H1 (cell line): ENCODE data around the gene BCL2. TPM values are rescaled to one million over a fixed set of nuclear protein-coding genes. Genes with fewer than 3 reads are reported as not detected.

Experiments
- CTCF ChIA-PET: fragments of 300-600 bp; sonication (Branson Sonifier 250); formaldehyde crosslinking; loops from one replicate; lab custom pipeline; 2021; ENCODE audit not compliant: partially characterized antibody; lab: Charles Lee
- POLR2A ChIA-PET: fragments of 300-600 bp; sonication (Branson Sonifier 250); formaldehyde crosslinking; loops from one replicate; lab custom pipeline; 2021; ENCODE audit warnings: inconsistent platforms; ENCODE audit not compliant: partially characterized antibody; lab: Charles Lee
- DNase-seq, 2 experiments: peaks; one replicate each; pipeline versions ENCODE4 v3.0.0 to v3.0.0-alpha.2; 2010 to 2022; ENCODE audit warnings: low spot score in 2 of 2, low read depth in 1 of 2, mixed read lengths in 1 of 2
- FAIRE-seq: peaks from 2 replicates; lab custom pipeline; 2011; peaks lifted over from hg19 to GRCh38; lab: Jason Lieb, UNC
- H2AFZ ChIP-seq: 2 replicates; pipeline ENCODE4 v1.8.1; 2012; ENCODE audit warnings: low read length, inconsistent platforms
- H2AK5ac ChIP-seq: 2 replicates; pipeline ENCODE4 v1.6.1; 2013; ENCODE audit warnings: low read depth, low read length
- H2BK120ac ChIP-seq: replicated peaks from 2 replicates; pipeline ENCODE3; 2013; ENCODE audit warnings: low read depth, low read length, inconsistent platforms
- H2BK12ac ChIP-seq: 2 replicates; pipeline ENCODE4 v1.6.1; 2013; ENCODE audit warnings: low read depth, low read length
- H2BK15ac ChIP-seq: 2 replicates; pipeline ENCODE4 v1.6.1; 2013; ENCODE audit warnings: low read length
- H2BK20ac ChIP-seq: 2 replicates; pipeline ENCODE4 v1.6.1; 2013; ENCODE audit warnings: low read length
- H2BK5ac ChIP-seq: 2 replicates; pipeline ENCODE4 v1.6.1; 2013; ENCODE audit warnings: low read depth, low read length
- H3K14ac ChIP-seq: 2 replicates; pipeline ENCODE4 v1.6.1; 2013; ENCODE audit warnings: inconsistent platforms; ENCODE audit not compliant: insufficient read length
- H3K18ac ChIP-seq: 2 replicates; pipeline ENCODE4 v1.6.1; 2013; ENCODE audit warnings: low read length; ENCODE audit errors: extremely low read depth
- H3K23ac ChIP-seq: 2 replicates; pipeline ENCODE4 v1.6.1; 2013; ENCODE audit warnings: inconsistent platforms; ENCODE audit not compliant: insufficient read length
- H3K23me2 ChIP-seq: 2 replicates; pipeline ENCODE4 v1.6.1; 2013; ENCODE audit warnings: low read depth, low read length
- H3K27ac ChIP-seq: 2 replicates; pipeline ENCODE4 v1.6.1; 2011; ENCODE audit warnings: low read depth, low read length, inconsistent platforms
- H3K27me3 ChIP-seq, 4 experiments: replicated peaks in 1 of 4; 1 replicate in 1 of 4; 2 replicates in 3 of 4; pipeline versions ENCODE4 v1.6.1 to v1.8.1; 2011 to 2013; ENCODE audit warnings: low read length in 3 of 4, mild to moderate bottlenecking in 3 of 4, inconsistent platforms in 2 of 4, mixed read lengths in 2 of 4, moderate library complexity in 1 of 4; ENCODE audit not compliant: control insufficient read depth in 3 of 4, insufficient read depth in 3 of 4; ENCODE audit errors: extremely low read depth in 1 of 4
- H3K36me3 ChIP-seq, 4 experiments: 2 replicates each; pipeline versions ENCODE4 v1.6.1 to v1.8.1; 2011 to 2013; ENCODE audit warnings: mild to moderate bottlenecking in 4 of 4, low read length in 3 of 4, moderate library complexity in 2 of 4, control low read depth in 1 of 4, inconsistent platforms in 1 of 4; ENCODE audit not compliant: insufficient read depth in 4 of 4, control insufficient read depth in 2 of 4
- H3K4ac ChIP-seq: replicated peaks from 2 replicates; pipeline ENCODE3; 2013; ENCODE audit warnings: low read length, low read depth, mixed read lengths, inconsistent platforms; ENCODE audit not compliant: insufficient read length
- H3K4me1 ChIP-seq, 4 experiments: replicated peaks in 1 of 4; 1 replicate in 1 of 4; 2 replicates in 3 of 4; pipeline versions ENCODE4 v1.6.1 to v1.8.1; 2011 to 2013; ENCODE audit warnings: low read length in 3 of 4, inconsistent platforms in 2 of 4, mixed read lengths in 1 of 4; ENCODE audit not compliant: insufficient read depth in 4 of 4, control insufficient read depth in 3 of 4
- H3K4me2 ChIP-seq, 2 experiments: 2 replicates each; pipeline versions ENCODE4 v1.6.1 to v1.8.1; 2011 to 2013; ENCODE audit warnings: low read depth in 2 of 2, low read length in 2 of 2, control low read depth in 1 of 2, inconsistent platforms in 1 of 2, mild to moderate bottlenecking in 1 of 2; ENCODE audit not compliant: insufficient read depth in 1 of 2
- H3K4me3 ChIP-seq, 4 experiments: fragments of 200-600, 300-600 bp in 1 of 4; sonication (generic), shearing (Covaris generic), sonication (Bioruptor Twin) in 1 of 4; 2 replicates each; pipeline versions ENCODE4 v1.5.1 to v1.8.1; 2011 to 2016; ENCODE audit warnings: low read length in 4 of 4, low read depth in 3 of 4, control low read depth in 2 of 4, inconsistent platforms in 2 of 4, mild to moderate bottlenecking in 2 of 4, mixed read lengths in 1 of 4, moderate library complexity in 1 of 4; ENCODE audit not compliant: insufficient read depth in 2 of 4; ENCODE audit errors: extremely low read depth in 1 of 4
- H3K56ac ChIP-seq: replicated peaks from 2 replicates; pipeline ENCODE3; 2013; ENCODE audit warnings: low read depth, mild to moderate bottlenecking, mixed read lengths, low read length, inconsistent platforms; ENCODE audit not compliant: insufficient read length
- H3K79me1 ChIP-seq: 2 replicates; pipeline ENCODE4 v1.6.1; 2013; ENCODE audit warnings: low read depth, low read length, control low read depth
- H3K79me2 ChIP-seq, 2 experiments: 2 replicates each; pipeline versions ENCODE4 v1.6.1 to v1.8.1; 2012 to 2013; ENCODE audit warnings: low read length in 2 of 2, mild to moderate bottlenecking in 2 of 2, inconsistent platforms in 1 of 2; ENCODE audit not compliant: insufficient read depth in 2 of 2, control insufficient read depth in 1 of 2
- H3K9ac ChIP-seq, 4 experiments: replicated peaks in 1 of 4; 1 replicate in 1 of 4; 2 replicates in 3 of 4; pipeline versions ENCODE4 v1.6.1 to v1.8.1; 2011 to 2013; ENCODE audit warnings: low read depth in 3 of 4, low read length in 3 of 4, control low read depth in 2 of 4, mild to moderate bottlenecking in 2 of 4, moderate library complexity in 2 of 4, inconsistent platforms in 1 of 4; ENCODE audit errors: extremely low read depth in 1 of 4
- H3K9me3 ChIP-seq, 2 experiments: 2 replicates each; pipeline versions ENCODE4 v1.6.1 to v1.8.1; 2012 to 2013; ENCODE audit warnings: mild to moderate bottlenecking in 2 of 2, moderate library complexity in 2 of 2, control low read depth in 1 of 2, inconsistent platforms in 1 of 2, low read depth in 1 of 2, low read length in 1 of 2, mixed read lengths in 1 of 2; ENCODE audit not compliant: insufficient read depth in 2 of 2
- H4K20me1 ChIP-seq, 2 experiments: replicated peaks in 1 of 2; 2 replicates each; pipeline versions ENCODE3 to v1.8.1; 2011 to 2013; ENCODE audit warnings: inconsistent platforms in 2 of 2, low read length in 2 of 2, mild to moderate bottlenecking in 1 of 2; ENCODE audit not compliant: insufficient read depth in 2 of 2, control insufficient read depth in 1 of 2
- H4K5ac ChIP-seq: 2 replicates; pipeline ENCODE4 v1.6.1; 2013; ENCODE audit warnings: low read length, low read depth, mixed read lengths, inconsistent platforms; ENCODE audit not compliant: insufficient read length
- H4K8ac ChIP-seq: 2 replicates; pipeline ENCODE4 v1.8.0; 2013; ENCODE audit warnings: mild to moderate bottlenecking, moderate library complexity, low read length, inconsistent platforms; ENCODE audit not compliant: insufficient read depth; ENCODE audit errors: extremely low read depth
- H4K91ac ChIP-seq: replicated peaks from 2 replicates; pipeline ENCODE3; 2013; ENCODE audit warnings: low read length, mixed read lengths, inconsistent platforms; ENCODE audit not compliant: insufficient read length
- BACH1 ChIP-seq: IDR thresholded peaks from 2 replicates; pipeline ENCODE4 v1.6.1; 2012; ENCODE audit warnings: low read length, improper control_type of control experiment
- HDAC6 ChIP-seq: IDR thresholded peaks from one replicate; pipeline ENCODE4 v1.7.1; 2012; ENCODE audit warnings: low read depth, mild to moderate bottlenecking, inconsistent platforms, low read length, moderate library complexity
- RBBP5 ChIP-seq: IDR thresholded peaks from 2 replicates; pipeline ENCODE4 v1.7.1; 2012; ENCODE audit warnings: low read depth, mild to moderate bottlenecking, inconsistent platforms, low read length, moderate library complexity, borderline replicate concordance
- SP1 ChIP-seq: IDR thresholded peaks from 2 replicates; pipeline ENCODE4 v1.6.1; 2011; ENCODE audit warnings: low read depth, low read length
- WGBS, 2 experiments: shearing (Covaris generic) in 1 of 2; methylation state at CpG; one replicate each; pipeline versions ENCODE4 v1.1.6 to v1.1.7; 2013 to 2015; ENCODE audit warnings: low lambda C conversion rate in 2 of 2, mixed read lengths in 2 of 2, inconsistent platforms in 1 of 2, low coverage in 1 of 2, missing lambda C conversion rate in 1 of 2; ENCODE audit not compliant: insufficient replicate concordance in 2 of 2, insufficient coverage in 1 of 2, insufficient read length in 1 of 2; ENCODE audit errors: extremely low coverage in 1 of 2, missing lambda C conversion rate in 1 of 2; 5-methylcytosine and 5-hydroxymethylcytosine counted together
- polyA plus RNA-seq, 7 experiments: library from polyadenylated mRNA; depleted of rRNA in 3 of 7; stranded (reverse) in 5 of 7; unstranded in 2 of 7; fragments of >200 nt in 5 of 7; fragments of 200-250 nt in 2 of 7; gene quantifications; 1 replicate in 5 of 7; 2 replicates in 1 of 7; 4 replicates in 1 of 7; pipeline versions ENCODE4 v1.2.1 to v1.2.3, GENCODE V29; 2011 to 2013; ENCODE audit warnings: missing spikeins in 2 of 7, mixed read lengths in 2 of 7
- total RNA-seq: library from RNA; stranded (reverse); fragmentation: NEBNext Ultra II Directional; extraction: Animal tissue kit (Norgen Biotek cat#: 25700); gene quantifications from 2 replicates; pipeline ENCODE4 v1.2.1, GENCODE V29; 2021

Gene BCL2
- total and polyA plus RNA-seq, 2 of the 8 experiments (the other 6 are each of a cell fraction or from before 2014, with no cell fraction given), result 0.59 to 4.5 TPM

DNA sequence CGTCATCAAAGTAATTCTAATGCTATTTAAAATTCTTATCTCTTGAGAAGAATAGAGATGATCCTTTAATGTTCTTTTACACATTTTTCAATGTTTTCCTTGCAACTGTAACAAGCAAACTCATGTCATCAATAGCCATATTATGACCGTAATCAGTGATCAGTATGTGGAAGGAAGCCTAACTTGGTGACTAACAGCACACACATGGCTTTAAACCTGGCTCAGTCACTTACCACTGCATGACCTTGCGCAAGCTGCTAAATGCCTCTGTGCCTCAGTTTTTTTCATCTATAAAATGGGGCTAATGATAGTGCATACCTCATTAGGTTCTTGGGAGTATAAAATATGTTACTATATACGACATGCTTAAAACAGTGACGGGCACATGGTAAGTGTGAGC, 149.7 kb downstream of the BCL2 start:
- no peak overlapping the region for H3K9ac ChIP-seq
- H3K4me1 ChIP-seq, result no peaks in the 10 kb centered on the region
- H4K5ac ChIP-seq, result no peak overlapping the region
- no peaks in the 10 kb centered on the region for H4K20me1 ChIP-seq
- H3K4me2 ChIP-seq, result no peak overlapping the region
- H3K23me2 ChIP-seq, result no peaks in the 10 kb centered on the region
- ChIA-PET POLR2A (no interaction called here), CTCF (no interaction called here)
- no peak overlapping the region for H3K18ac ChIP-seq
- H4K91ac ChIP-seq, result no peak overlapping the region
- H3K23ac ChIP-seq, result no peak overlapping the region
- DNase-seq (no peak), FAIRE-seq (no peak)
- TF ChIP-seq HDAC6, result no peak
- TF ChIP-seq SP1, result no peak
- TF ChIP-seq RBBP5, result no peak
- TF ChIP-seq BACH1, result no peak
- H3K56ac ChIP-seq, result no peak overlapping the region
- H3K4ac ChIP-seq, result no peak overlapping the region
- H3K9me3 ChIP-seq, result no peaks in the 10 kb centered on the region
- no peak overlapping the region for H4K8ac ChIP-seq
- no peak overlapping the region for H3K4me3 ChIP-seq
- no peak overlapping the region for H2BK5ac ChIP-seq
- H2BK20ac ChIP-seq, result no peak overlapping the region
- no peaks in the 10 kb centered on the region for H3K79me2 ChIP-seq
- no peaks in the 10 kb centered on the region for H3K79me1 ChIP-seq
- no peaks in the 10 kb centered on the region for H3K27me3 ChIP-seq
- H3K36me3 ChIP-seq, result no peaks in the 10 kb centered on the region
- no peak overlapping the region for H2AFZ ChIP-seq
- no peak overlapping the region for H2AK5ac ChIP-seq
- no peak overlapping the region for H2BK120ac ChIP-seq
- 91% methylated on average over 5 of the region's 5 CpGs; no CpG with 5 or more reads in 1 of the 2 experiments for WGBS, 2 experiments
- H3K14ac ChIP-seq, result no peak overlapping the region
- no peak overlapping the region for H2BK15ac ChIP-seq
- H2BK12ac ChIP-seq, result no peak overlapping the region
- H3K27ac ChIP-seq, result no peak overlapping the region
